Posterior vena cava (tissue), 2 donors: ENCODE results near the gene ZNF829. TPM values are rescaled to one million over a fixed set of nuclear protein-coding genes. Genes with fewer than 3 reads are reported as not detected.
A peak's percentile ranks its signal among the peaks of the same experiment; 100 is the strongest.

ENCODE experiments used
- DNase-seq: peaks from one replicate; pipeline ENCODE4 v3.0.0-alpha.2; 2020; ENCODE audit warnings: low spot score
- intact Hi-C, 2 donors: fragments of 100-400 bp; cut with DNase I; formaldehyde crosslinking; loops; one replicate each; pipeline versions ENCODE4 v1.14.1 to v1.14.2; 2022 to 2023
- long read RNA-seq, 2 donors: library from polyadenylated mRNA; unstranded; transcript quantifications; one replicate each; pipeline ENCODE4 v2.0.0, GENCODE V29; 2020 to 2021
- total RNA-seq, 2 donors: library from RNA; stranded (reverse); fragmentation: NEBNext Ultra II Directional; extraction: Animal tissue kit (Norgen Biotek cat#: 25700); gene quantifications; one replicate each; pipeline ENCODE4 v1.2.1, GENCODE V29; 2021
- donor health status: DM: yes; HTN: yes; CAD: no.
- donor health status: DM: yes; HTN: yes; CAD: no.

ZNF829 gene
- 1 to 10 TPM; 3.3 to 3.4 TPM for total RNA-seq
- long read RNA-seq, donor 1: 0 reads
- long read RNA-seq, donor 2: 0 reads

- intact Hi-C loops: no loop called here
- peak; percentile 97 for DNase-seq
Measured at GRCh38 chr19:36915992-36916830, at the start of gene ZNF829, which contains the start of gene ZNF568. ZNF829 (minus strand) TSS chr19:36916291; CDS start chr19:36915167, 1,124 bp downstream. ZNF568 (plus strand) TSS chr19:36916332; CDS start chr19:36922771, 6,439 bp downstream.

- intact Hi-C loops: no loop called here
- no peak for DNase-seq
Measured at GRCh38 chr19:36963280-36963679, 47.2 kb upstream of the ZNF829 start.

- intact Hi-C loops: no loop called here
- DNase-seq: no peak
Measured at GRCh38 chr19:36962346-36962745, 46.3 kb upstream of the ZNF829 start.

- intact Hi-C loops: no loop called here
- no peak for DNase-seq
Measured at GRCh38 chr19:36950335-36951119, 34.4 kb upstream of the ZNF829 start.

GRCh38 chr19:36939153-36939552 is 23.1 kb upstream of the ZNF829 start:
- intact Hi-C loops: no loop called here
- DNase-seq: no peak

GRCh38 chr19:36931684-36932083 is 15.6 kb upstream of the ZNF829 start:
- DNase-seq: no peak
- intact Hi-C loops: no loop called here

GRCh38 chr19:36918090-36918489 is 2.0 kb upstream of the ZNF829 start:
- intact Hi-C loops: no loop called here
- no peak for DNase-seq

GRCh38 chr19:36916991-36917390 is 900 bp upstream of the ZNF829 start:
- intact Hi-C loops: no loop called here
- DNase-seq: no peak

- DNase-seq: no peak
- intact Hi-C loops: no loop called here
Measured at GRCh38 chr19:36898422-36898821, 17.7 kb downstream of the ZNF829 start.

- intact Hi-C loops: no loop called here
- DNase-seq: no peak
Measured at GRCh38 chr19:36894849-36895383, 21.2 kb downstream of the ZNF829 start.

GRCh38 chr19:36891768-36892357 is 24.2 kb downstream of the ZNF829 start:
- no peak for DNase-seq
- intact Hi-C loops: no loop called here

GRCh38 chr19:36876993-36877938 is 38.8 kb downstream of the ZNF829 start:
- no peak for DNase-seq
- intact Hi-C loops: no loop called here

GRCh38 chr19:36851898-36852297 is 64.2 kb downstream of the ZNF829 start:
- no peak for DNase-seq
- intact Hi-C loops: no loop called here

- DNase-seq: peak; percentile 95
- intact Hi-C loops: no loop called here
Measured at GRCh38 chr19:36850559-36851442, 65.3 kb downstream of the ZNF829 start, which contains the start of gene ZNF345. ZNF345 (plus strand) TSS chr19:36850876; CDS start chr19:36876831, 25,955 bp downstream.

- intact Hi-C loops: no loop called here
- DNase-seq: peak; percentile 97
Measured at GRCh38 chr19:36849701-36850558, 66.2 kb downstream of the ZNF829 start.

GRCh38 chr19:36847968-36848367 is 68.1 kb downstream of the ZNF829 start:
- intact Hi-C loops: no loop called here

More at GRCh38 chr19:36847968-36848367, 68.1 kb downstream of the ZNF829 start:
- DNase-seq: no peak
